Fibroblast of skin of right quadriceps (primary cell): ENCODE results near the gene DPH1.
A peak's percentile ranks its signal among the peaks of the same experiment; 100 is the strongest.

Source experiments
- DNase-seq: peaks from one replicate; pipeline ENCODE4 v3.0.0-alpha.2; 2013

The DPH1 gene

DNA sequence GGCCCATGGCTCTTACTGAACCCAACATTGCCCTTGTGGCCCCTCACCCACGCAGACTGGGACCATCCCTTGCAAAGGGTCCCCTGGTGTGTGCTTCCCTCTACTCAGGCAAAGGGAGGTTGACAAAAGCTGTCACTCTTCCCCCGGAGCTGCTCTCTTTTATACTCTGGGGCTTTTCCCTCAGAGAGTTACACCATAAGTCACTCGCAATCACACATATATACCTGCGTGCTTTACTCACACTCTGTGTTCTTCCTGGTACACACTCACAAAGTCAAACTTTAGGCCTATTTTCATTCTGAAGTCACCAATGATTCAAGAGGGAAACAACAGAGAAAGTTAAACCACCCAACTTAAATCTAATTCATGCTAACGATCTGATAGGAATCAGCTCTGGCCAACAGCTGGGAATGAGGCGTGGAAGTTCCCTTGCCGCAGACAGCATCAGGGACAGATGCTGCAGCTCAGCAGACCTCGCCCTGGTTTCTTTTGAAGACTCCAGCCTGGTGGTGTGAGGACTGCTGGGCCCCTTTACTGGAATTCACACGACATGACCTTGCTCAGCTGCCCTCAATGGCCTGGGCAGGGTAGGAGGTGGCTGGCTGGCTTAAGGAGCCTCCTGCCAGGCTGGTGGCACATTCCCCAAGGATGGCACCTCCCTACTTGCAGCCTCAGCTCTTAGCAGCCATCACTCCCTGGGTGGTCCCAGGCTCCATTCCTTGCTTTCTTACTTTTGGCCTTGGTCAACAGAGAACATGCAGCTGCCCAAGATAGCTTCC lies 52.2 kb downstream of the DPH1 start:
- DNase-seq = no peak

DNA sequence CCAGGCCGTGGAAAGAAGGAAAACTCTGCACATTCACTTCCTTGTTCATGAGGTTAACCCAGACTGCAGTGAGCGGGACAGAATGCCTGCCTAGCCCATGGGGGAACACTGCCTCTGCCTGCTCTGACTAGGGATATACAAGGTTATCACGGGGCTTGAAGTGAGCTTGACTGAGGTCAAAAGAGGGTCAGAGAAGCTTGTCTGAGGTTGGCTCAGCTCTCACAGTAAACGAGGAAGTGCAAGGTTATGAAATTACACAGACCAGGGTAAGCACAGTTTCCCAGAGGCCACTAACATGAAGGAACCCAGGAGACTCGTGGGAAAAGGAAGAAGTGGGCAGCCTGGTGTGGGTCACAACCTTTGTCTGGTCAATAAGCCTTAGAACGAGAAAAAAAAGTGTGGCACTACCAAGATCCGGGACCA lies 53.7 kb downstream of the DPH1 start:
- DNase-seq = no peak

DNA sequence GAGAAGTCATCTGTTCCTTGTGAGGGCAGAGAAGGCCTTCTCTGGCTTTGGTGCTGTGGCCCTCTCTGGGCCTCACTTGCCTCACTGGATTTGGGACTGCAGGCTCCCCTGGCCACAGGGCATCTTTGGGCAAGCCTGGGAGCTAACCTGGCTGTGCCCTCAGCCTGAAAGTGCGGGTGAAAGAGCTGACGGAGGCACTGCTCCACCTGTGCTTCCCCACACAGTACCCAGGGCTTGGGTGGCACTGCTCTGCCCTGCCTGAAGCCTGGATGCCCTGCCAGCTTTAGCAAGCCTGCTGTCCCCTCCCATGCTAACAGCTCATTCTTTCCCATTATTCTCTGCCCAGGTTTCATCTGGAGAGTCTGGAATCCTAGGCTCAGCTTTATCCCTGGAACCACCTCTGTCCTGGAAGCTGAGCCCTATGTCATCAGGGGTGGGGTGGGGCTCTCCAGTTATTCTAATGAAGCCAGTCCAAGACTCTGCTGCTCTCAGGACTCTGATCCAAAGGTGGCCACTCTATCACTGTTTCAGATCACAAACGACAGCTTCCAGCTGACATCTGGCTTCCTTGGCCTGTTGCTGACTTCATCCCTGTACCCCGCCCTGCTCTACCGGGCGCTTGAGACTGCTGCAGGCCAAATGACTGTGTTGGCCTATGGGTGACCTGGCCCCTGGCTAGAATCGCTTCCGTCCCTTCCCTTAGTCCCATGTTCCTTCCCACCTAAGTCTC lies 54.2 kb downstream of the DPH1 start:
- no peak for DNase-seq

DNA sequence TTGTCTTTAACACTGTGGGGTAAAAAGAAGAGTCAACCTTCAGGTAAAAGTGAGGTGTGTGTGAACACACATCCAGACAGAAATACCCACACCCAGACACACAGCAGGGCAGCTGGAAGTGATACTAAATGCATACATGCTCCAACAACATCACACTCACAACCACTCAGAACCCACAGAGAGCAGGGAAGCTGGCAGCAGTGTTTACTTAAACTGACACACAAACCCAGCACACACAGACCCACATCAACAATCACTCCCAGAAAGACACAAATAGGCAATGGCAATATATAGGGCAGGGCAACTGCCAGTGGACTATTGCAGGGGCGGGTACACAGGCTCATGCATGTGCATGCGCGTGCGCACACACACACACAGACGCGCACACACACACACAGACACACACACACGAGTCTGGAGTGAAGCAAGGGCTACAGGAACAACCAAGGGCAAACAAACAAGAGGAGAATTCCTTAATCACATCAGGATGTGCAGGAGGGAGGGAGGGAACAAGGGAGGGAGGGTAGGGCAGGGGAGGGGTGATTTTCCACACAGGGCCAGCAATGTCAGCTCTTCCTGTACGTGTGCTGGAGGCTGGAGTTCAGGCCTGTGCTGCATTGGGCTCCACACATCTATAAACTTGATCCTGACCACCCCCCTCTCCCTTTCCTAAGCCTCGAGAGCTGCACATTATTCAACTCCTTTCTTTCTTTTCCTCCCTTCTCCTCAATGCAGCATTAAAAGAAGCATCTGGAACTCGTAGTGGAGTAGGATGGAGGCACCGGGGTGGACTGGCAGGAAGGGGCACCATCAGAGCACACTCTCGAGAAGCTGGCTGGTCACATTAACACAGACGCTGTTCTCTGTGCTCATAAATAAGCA lies 55.1 kb downstream of the DPH1 start:
- peak; percentile 92 for DNase-seq

DNA sequence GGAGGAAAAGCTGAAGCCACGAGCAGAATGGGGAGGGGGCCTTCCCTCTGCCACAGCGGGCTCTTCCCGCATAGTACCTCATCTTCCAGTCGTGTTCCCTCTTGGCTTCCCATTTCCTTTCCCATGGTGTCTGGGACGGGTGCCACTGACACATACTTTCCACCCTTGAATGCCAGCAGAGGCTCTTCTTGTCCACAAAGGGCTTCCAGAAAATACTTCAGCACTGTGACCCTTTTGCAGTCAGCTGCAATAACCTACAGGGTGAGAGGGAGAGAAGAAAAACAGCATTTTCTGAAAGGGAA lies 55.6 kb downstream of the DPH1 start:
- peak; percentile 70 for DNase-seq

DNA sequence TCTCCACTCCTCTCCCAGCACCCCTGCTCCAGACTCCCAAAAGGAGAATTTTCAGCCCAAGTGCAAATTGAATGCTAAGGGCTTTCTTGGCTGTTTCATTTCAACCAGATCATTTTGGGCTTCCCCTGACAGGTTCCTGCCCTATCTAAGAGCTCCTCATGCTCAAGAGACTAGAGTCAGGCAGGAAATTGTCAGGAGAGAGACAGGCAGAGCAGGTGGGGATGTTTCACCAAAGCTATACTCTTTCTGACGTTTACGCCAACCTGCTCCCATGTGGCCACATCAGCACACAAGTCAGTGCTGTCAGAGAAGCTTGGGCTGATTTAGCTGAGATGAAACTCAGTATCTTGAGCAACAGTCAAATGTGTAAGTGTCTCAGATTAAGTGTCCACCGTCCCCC lies 56.4 kb downstream of the DPH1 start:
- DNase-seq = no peak

DNA sequence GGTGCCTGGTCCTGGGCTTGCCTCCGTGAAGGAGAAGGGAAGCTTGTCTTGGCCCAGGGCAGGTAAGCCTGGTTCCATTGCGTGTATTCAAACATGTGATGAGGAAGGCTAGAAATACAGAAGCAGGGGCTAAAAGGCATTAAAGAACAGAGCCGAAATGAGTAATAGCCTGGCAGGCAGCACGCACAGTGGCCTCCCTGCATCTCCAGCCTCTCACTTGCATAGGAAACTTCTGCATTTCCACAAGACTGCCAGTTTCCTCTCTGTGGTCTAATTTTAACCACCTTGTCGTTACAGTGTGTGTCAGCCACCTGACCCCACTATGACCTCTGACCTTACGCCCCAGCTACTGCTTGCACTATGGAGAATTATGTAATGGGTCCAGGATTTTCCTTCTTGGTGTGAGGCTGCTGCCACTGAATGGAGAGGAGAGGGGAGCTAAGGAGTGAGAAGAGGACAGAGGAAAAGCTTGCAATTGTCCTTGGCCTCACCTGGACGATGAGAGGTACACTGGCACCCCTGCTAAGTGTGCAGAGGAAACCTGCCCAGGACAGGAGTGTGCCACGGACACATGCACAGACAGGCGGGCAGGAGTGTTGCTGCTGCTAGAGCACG lies 57.8 kb downstream of the DPH1 start:
- peak; percentile 58 for DNase-seq

DNA sequence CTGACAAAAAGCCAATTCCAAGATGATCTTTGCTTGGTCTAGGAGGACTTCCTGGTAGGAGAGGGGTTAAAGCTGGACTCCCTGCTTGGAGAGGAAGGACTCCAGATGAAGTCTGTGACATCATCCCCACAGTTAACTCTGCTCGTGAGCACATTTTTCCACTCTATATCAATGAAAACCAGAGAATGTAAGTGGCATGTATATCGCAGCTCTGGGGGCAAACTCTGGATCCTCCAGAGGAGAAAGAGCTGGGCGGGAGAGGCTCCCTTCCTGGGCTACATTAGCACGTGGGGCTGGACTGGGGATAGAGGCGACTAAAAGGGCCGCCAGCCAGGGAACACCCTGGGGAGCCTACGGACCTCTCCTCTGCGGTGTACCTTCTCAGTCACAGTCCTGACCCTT lies 59.1 kb downstream of the DPH1 start:
- DNase-seq = peak; percentile 75

DNA sequence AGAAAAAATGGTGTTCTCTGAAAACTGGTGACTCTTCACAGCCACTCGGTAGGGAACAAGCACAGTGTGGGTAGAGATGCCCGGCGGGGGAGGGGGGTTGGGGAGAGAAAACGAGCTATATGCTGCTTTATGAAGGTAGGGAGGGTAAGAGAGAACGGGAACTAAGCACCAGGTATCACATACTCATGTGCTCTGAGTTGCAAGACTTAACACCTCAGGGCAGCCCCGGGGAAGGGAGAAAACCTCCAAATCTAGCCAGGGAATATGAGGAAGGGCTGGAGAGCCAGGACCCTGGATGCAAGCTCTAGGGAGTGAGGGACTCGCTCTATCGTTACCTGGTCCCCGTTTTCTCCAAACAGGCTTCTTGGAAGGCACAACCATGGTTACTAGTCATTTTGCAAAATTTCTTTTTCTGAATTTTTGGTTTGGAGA lies 60.3 kb downstream of the DPH1 start:
- DNase-seq = no peak

DNA sequence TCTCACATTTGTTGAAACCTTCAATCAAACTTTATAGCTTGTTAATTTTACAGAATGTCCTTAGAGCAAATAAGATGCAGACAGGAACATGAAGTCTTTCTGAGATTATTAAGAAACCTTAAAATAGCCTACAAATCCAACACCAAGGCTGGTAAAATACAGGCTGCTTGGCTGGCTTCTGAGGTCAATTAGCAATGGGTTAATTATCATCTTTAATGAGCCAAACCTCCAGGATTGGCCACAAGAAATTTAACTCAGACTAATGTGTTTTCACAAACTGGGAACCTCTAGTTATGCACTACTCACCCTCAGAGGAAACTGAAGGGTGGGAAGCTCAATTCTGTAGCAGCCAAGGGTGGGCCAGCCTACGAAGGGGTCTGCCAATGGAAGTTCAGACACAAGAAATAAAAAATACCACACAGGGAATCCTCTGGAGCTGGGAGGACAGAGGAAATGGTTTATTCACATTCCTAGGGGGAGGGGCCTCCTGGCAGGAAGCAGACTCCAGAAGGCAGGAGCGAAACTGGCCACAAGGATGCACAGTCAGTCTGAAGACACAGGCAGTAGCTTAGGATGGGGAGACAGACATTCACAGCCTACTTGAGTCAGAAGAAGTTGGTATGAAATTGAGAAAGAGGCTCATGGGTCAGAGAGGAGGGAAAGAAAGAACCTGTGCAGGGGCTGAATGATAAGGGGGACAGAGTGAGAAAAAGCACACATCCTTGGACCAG lies 61.0 kb downstream of the DPH1 start:
- DNase-seq = peak; percentile 98

DNA sequence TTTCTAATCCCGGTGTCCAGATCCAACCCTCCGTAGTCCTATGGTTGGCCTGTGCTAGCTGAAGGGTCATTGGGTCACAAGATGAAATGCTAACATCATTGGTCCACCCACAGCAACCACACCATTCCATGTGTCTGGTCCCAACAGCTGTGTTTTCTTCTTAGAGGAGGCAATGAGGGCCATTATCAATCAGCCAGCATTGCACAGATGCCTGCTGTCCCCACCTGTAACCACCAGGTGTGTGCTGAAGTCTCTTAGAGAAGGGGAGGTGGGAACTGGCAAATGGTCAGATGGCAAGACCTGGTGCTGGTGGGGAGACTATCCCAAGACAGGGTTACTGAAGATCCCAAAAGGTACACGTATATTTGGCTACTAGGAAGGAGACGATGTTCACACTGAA lies 62.3 kb downstream of the DPH1 start:
- no peak for DNase-seq

DNA sequence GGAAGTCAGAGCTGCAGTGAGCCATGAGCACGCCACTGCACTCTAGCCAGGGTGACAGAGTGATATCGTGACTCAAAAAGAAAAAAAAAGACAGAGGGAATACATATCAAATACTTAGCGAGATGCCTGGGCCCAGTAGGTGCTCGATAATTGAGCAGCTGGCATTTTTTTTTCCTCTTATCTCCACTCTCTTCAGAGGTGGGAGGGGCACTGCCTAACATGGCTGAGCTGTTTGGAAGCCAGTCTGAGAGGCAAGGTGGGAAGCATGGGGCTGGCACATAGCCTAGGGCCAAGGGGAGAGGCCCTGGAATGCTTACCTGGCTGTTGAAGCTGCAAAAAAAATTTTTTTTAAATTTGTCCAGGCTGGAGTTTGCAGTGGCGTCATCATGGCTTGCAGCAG lies 63.4 kb downstream of the DPH1 start:
- no peak for DNase-seq
